H1 (cell line): Measurements from ENCODE around the gene PAX5. TPM values are rescaled to one million over a fixed set of nuclear protein-coding genes. Genes with fewer than 3 reads are reported as not detected.

Experiments
- CTCF ChIA-PET: fragments of 300-600 bp; sonication (Branson Sonifier 250); formaldehyde crosslinking; loops from one replicate; lab custom pipeline; 2021; ENCODE audit not compliant: partially characterized antibody; lab: Charles Lee
- POLR2A ChIA-PET: fragments of 300-600 bp; sonication (Branson Sonifier 250); formaldehyde crosslinking; loops from one replicate; lab custom pipeline; 2021; ENCODE audit warnings: inconsistent platforms; ENCODE audit not compliant: partially characterized antibody; lab: Charles Lee
- DNase-seq, 2 experiments: peaks; one replicate each; pipeline versions ENCODE4 v3.0.0 to v3.0.0-alpha.2; 2010 to 2022; ENCODE audit warnings: low spot score in 2 of 2, low read depth in 1 of 2, mixed read lengths in 1 of 2
- FAIRE-seq: peaks from 2 replicates; lab custom pipeline; 2011; peaks lifted over from hg19 to GRCh38; lab: Jason Lieb, UNC
- H2AFZ ChIP-seq: 2 replicates; pipeline ENCODE4 v1.8.1; 2012; ENCODE audit warnings: low read length, inconsistent platforms
- H2AK5ac ChIP-seq: 2 replicates; pipeline ENCODE4 v1.6.1; 2013; ENCODE audit warnings: low read depth, low read length
- H2BK120ac ChIP-seq: replicated peaks from 2 replicates; pipeline ENCODE3; 2013; ENCODE audit warnings: low read depth, low read length, inconsistent platforms
- H2BK12ac ChIP-seq: 2 replicates; pipeline ENCODE4 v1.6.1; 2013; ENCODE audit warnings: low read depth, low read length
- H2BK15ac ChIP-seq: 2 replicates; pipeline ENCODE4 v1.6.1; 2013; ENCODE audit warnings: low read length
- H2BK20ac ChIP-seq: 2 replicates; pipeline ENCODE4 v1.6.1; 2013; ENCODE audit warnings: low read length
- H2BK5ac ChIP-seq: 2 replicates; pipeline ENCODE4 v1.6.1; 2013; ENCODE audit warnings: low read depth, low read length
- H3K14ac ChIP-seq: 2 replicates; pipeline ENCODE4 v1.6.1; 2013; ENCODE audit warnings: inconsistent platforms; ENCODE audit not compliant: insufficient read length
- H3K18ac ChIP-seq: 2 replicates; pipeline ENCODE4 v1.6.1; 2013; ENCODE audit warnings: low read length; ENCODE audit errors: extremely low read depth
- H3K23ac ChIP-seq: 2 replicates; pipeline ENCODE4 v1.6.1; 2013; ENCODE audit warnings: inconsistent platforms; ENCODE audit not compliant: insufficient read length
- H3K23me2 ChIP-seq: 2 replicates; pipeline ENCODE4 v1.6.1; 2013; ENCODE audit warnings: low read depth, low read length
- H3K27ac ChIP-seq: 2 replicates; pipeline ENCODE4 v1.6.1; 2011; ENCODE audit warnings: low read depth, low read length, inconsistent platforms
- H3K27me3 ChIP-seq, 4 experiments: replicated peaks in 1 of 4; 1 replicate in 1 of 4; 2 replicates in 3 of 4; pipeline versions ENCODE4 v1.6.1 to v1.8.1; 2011 to 2013; ENCODE audit warnings: low read length in 3 of 4, mild to moderate bottlenecking in 3 of 4, inconsistent platforms in 2 of 4, mixed read lengths in 2 of 4, moderate library complexity in 1 of 4; ENCODE audit not compliant: control insufficient read depth in 3 of 4, insufficient read depth in 3 of 4; ENCODE audit errors: extremely low read depth in 1 of 4
- H3K36me3 ChIP-seq, 4 experiments: 2 replicates each; pipeline versions ENCODE4 v1.6.1 to v1.8.1; 2011 to 2013; ENCODE audit warnings: mild to moderate bottlenecking in 4 of 4, low read length in 3 of 4, moderate library complexity in 2 of 4, control low read depth in 1 of 4, inconsistent platforms in 1 of 4; ENCODE audit not compliant: insufficient read depth in 4 of 4, control insufficient read depth in 2 of 4
- H3K4ac ChIP-seq: replicated peaks from 2 replicates; pipeline ENCODE3; 2013; ENCODE audit warnings: low read length, low read depth, mixed read lengths, inconsistent platforms; ENCODE audit not compliant: insufficient read length
- H3K4me1 ChIP-seq, 4 experiments: replicated peaks in 1 of 4; 1 replicate in 1 of 4; 2 replicates in 3 of 4; pipeline versions ENCODE4 v1.6.1 to v1.8.1; 2011 to 2013; ENCODE audit warnings: low read length in 3 of 4, inconsistent platforms in 2 of 4, mixed read lengths in 1 of 4; ENCODE audit not compliant: insufficient read depth in 4 of 4, control insufficient read depth in 3 of 4
- H3K4me2 ChIP-seq, 2 experiments: 2 replicates each; pipeline versions ENCODE4 v1.6.1 to v1.8.1; 2011 to 2013; ENCODE audit warnings: low read depth in 2 of 2, low read length in 2 of 2, control low read depth in 1 of 2, inconsistent platforms in 1 of 2, mild to moderate bottlenecking in 1 of 2; ENCODE audit not compliant: insufficient read depth in 1 of 2
- H3K4me3 ChIP-seq, 4 experiments: fragments of 200-600, 300-600 bp in 1 of 4; sonication (generic), shearing (Covaris generic), sonication (Bioruptor Twin) in 1 of 4; 2 replicates each; pipeline versions ENCODE4 v1.5.1 to v1.8.1; 2011 to 2016; ENCODE audit warnings: low read length in 4 of 4, low read depth in 3 of 4, control low read depth in 2 of 4, inconsistent platforms in 2 of 4, mild to moderate bottlenecking in 2 of 4, mixed read lengths in 1 of 4, moderate library complexity in 1 of 4; ENCODE audit not compliant: insufficient read depth in 2 of 4; ENCODE audit errors: extremely low read depth in 1 of 4
- H3K56ac ChIP-seq: replicated peaks from 2 replicates; pipeline ENCODE3; 2013; ENCODE audit warnings: low read depth, mild to moderate bottlenecking, mixed read lengths, low read length, inconsistent platforms; ENCODE audit not compliant: insufficient read length
- H3K79me1 ChIP-seq: 2 replicates; pipeline ENCODE4 v1.6.1; 2013; ENCODE audit warnings: low read depth, low read length, control low read depth
- H3K79me2 ChIP-seq, 2 experiments: 2 replicates each; pipeline versions ENCODE4 v1.6.1 to v1.8.1; 2012 to 2013; ENCODE audit warnings: low read length in 2 of 2, mild to moderate bottlenecking in 2 of 2, inconsistent platforms in 1 of 2; ENCODE audit not compliant: insufficient read depth in 2 of 2, control insufficient read depth in 1 of 2
- H3K9ac ChIP-seq, 4 experiments: replicated peaks in 1 of 4; 1 replicate in 1 of 4; 2 replicates in 3 of 4; pipeline versions ENCODE4 v1.6.1 to v1.8.1; 2011 to 2013; ENCODE audit warnings: low read depth in 3 of 4, low read length in 3 of 4, control low read depth in 2 of 4, mild to moderate bottlenecking in 2 of 4, moderate library complexity in 2 of 4, inconsistent platforms in 1 of 4; ENCODE audit errors: extremely low read depth in 1 of 4
- H3K9me3 ChIP-seq, 2 experiments: 2 replicates each; pipeline versions ENCODE4 v1.6.1 to v1.8.1; 2012 to 2013; ENCODE audit warnings: mild to moderate bottlenecking in 2 of 2, moderate library complexity in 2 of 2, control low read depth in 1 of 2, inconsistent platforms in 1 of 2, low read depth in 1 of 2, low read length in 1 of 2, mixed read lengths in 1 of 2; ENCODE audit not compliant: insufficient read depth in 2 of 2
- H4K20me1 ChIP-seq, 2 experiments: replicated peaks in 1 of 2; 2 replicates each; pipeline versions ENCODE3 to v1.8.1; 2011 to 2013; ENCODE audit warnings: inconsistent platforms in 2 of 2, low read length in 2 of 2, mild to moderate bottlenecking in 1 of 2; ENCODE audit not compliant: insufficient read depth in 2 of 2, control insufficient read depth in 1 of 2
- H4K5ac ChIP-seq: 2 replicates; pipeline ENCODE4 v1.6.1; 2013; ENCODE audit warnings: low read length, low read depth, mixed read lengths, inconsistent platforms; ENCODE audit not compliant: insufficient read length
- H4K8ac ChIP-seq: 2 replicates; pipeline ENCODE4 v1.8.0; 2013; ENCODE audit warnings: mild to moderate bottlenecking, moderate library complexity, low read length, inconsistent platforms; ENCODE audit not compliant: insufficient read depth; ENCODE audit errors: extremely low read depth
- H4K91ac ChIP-seq: replicated peaks from 2 replicates; pipeline ENCODE3; 2013; ENCODE audit warnings: low read length, mixed read lengths, inconsistent platforms; ENCODE audit not compliant: insufficient read length
- ATF2 ChIP-seq: IDR thresholded peaks from 2 replicates; pipeline ENCODE4 v1.6.1; 2012; ENCODE audit warnings: low read length, inconsistent platforms
- HDAC2 ChIP-seq, 2 experiments: fragments of 300-600 bp in 1 of 2; sonication (generic) in 1 of 2; IDR thresholded peaks; 2 replicates each; pipeline ENCODE4 v1.6.1; 2011 to 2012; ENCODE audit warnings: low read depth in 2 of 2, low read length in 2 of 2, mild to moderate bottlenecking in 2 of 2, moderate library complexity in 2 of 2, borderline replicate concordance in 1 of 2, inconsistent platforms in 1 of 2
- NRF1 ChIP-seq: IDR thresholded peaks from 2 replicates; pipeline ENCODE4 v1.6.1; 2011; ENCODE audit warnings: mild to moderate bottlenecking, low read depth, low read length, improper control_type of control experiment
- RBBP5 ChIP-seq: IDR thresholded peaks from 2 replicates; pipeline ENCODE4 v1.7.1; 2012; ENCODE audit warnings: low read depth, mild to moderate bottlenecking, inconsistent platforms, low read length, moderate library complexity, borderline replicate concordance
- RNF2 ChIP-seq: fragments of 200-900, 300-1000 bp; sonication (generic); IDR thresholded peaks from 2 replicates; pipeline ENCODE4 v1.7.1; 2016; ENCODE audit warnings: borderline replicate concordance, low read depth, mild to moderate bottlenecking, antibody characterized with exemption, low read length; ENCODE audit not compliant: poor library complexity, severe bottlenecking; ENCODE audit errors: missing control alignments
- SIX5 ChIP-seq: IDR thresholded peaks from 2 replicates; pipeline ENCODE4 v1.6.1; 2011; ENCODE audit warnings: mild to moderate bottlenecking, low read depth, low read length
- SUZ12 ChIP-seq: fragments of 200-600 bp; sonication (generic); IDR thresholded peaks from 2 replicates; pipeline ENCODE4 v1.6.1; 2012; ENCODE audit warnings: mild to moderate bottlenecking, inconsistent platforms, low read length, moderate library complexity, mixed read lengths
- WGBS, 2 experiments: shearing (Covaris generic) in 1 of 2; methylation state at CpG; one replicate each; pipeline versions ENCODE4 v1.1.6 to v1.1.7; 2013 to 2015; ENCODE audit warnings: low lambda C conversion rate in 2 of 2, mixed read lengths in 2 of 2, inconsistent platforms in 1 of 2, low coverage in 1 of 2, missing lambda C conversion rate in 1 of 2; ENCODE audit not compliant: insufficient replicate concordance in 2 of 2, insufficient coverage in 1 of 2, insufficient read length in 1 of 2; ENCODE audit errors: extremely low coverage in 1 of 2, missing lambda C conversion rate in 1 of 2; 5-methylcytosine and 5-hydroxymethylcytosine counted together
- polyA plus RNA-seq, 7 experiments: library from polyadenylated mRNA; depleted of rRNA in 3 of 7; stranded (reverse) in 5 of 7; unstranded in 2 of 7; fragments of >200 nt in 5 of 7; fragments of 200-250 nt in 2 of 7; gene quantifications; 1 replicate in 5 of 7; 2 replicates in 1 of 7; 4 replicates in 1 of 7; pipeline versions ENCODE4 v1.2.1 to v1.2.3, GENCODE V29; 2011 to 2013; ENCODE audit warnings: missing spikeins in 2 of 7, mixed read lengths in 2 of 7
- total RNA-seq: library from RNA; stranded (reverse); fragmentation: NEBNext Ultra II Directional; extraction: Animal tissue kit (Norgen Biotek cat#: 25700); gene quantifications from 2 replicates; pipeline ENCODE4 v1.2.1, GENCODE V29; 2021

Gene PAX5
- total and polyA plus RNA-seq, 2 of the 8 experiments (the other 6 are each of a cell fraction or from before 2014, with no cell fraction given) = 0.29 to 0.43 TPM

- DNase-seq = peak in 1 of 2 experiments; percentile 83
- H3K4me3 ChIP-seq = peak overlapping the region; percentile 27 to 64 (median 38); a peak in 7 of 8 replicates
- no peak overlapping the region for H2AK5ac ChIP-seq
- H3K4me1 ChIP-seq = peaks cover 9 to 27% (median 15%) of the 10 kb centered on the region in 4 experiments
- no peak overlapping the region for H3K27ac ChIP-seq
- no peak overlapping the region for H3K56ac ChIP-seq
- ChIA-PET CTCF (interaction anchor here (0.5 to 2.5 kb wide), 13 partner anchors 8 to 315 kb away, joined by 3 to 8 read pairs (median 3); no protein-coding TSS in a partner anchor), POLR2A (interaction anchor here (1.0 to 2.0 kb wide), 4 partner anchors 9 to 42 kb away, joined by 3 to 7 read pairs (median 5); no protein-coding TSS in a partner anchor)
- H4K20me1 ChIP-seq = peaks cover 0 to 6% of the 10 kb centered on the region in 2 experiments
- H3K18ac ChIP-seq = peak overlapping the region; percentile 22; the same call in 1 of the 2 replicates
- no peak for FAIRE-seq
- H3K4ac ChIP-seq = no peak overlapping the region
- peak overlapping the region; percentile 45; the same call in 1 of the 2 replicates for H2AFZ ChIP-seq
- 1% methylated on average over 54 of the region's 63 CpGs; no CpG with 5 or more reads in 1 of the 2 experiments for WGBS, 2 experiments
- H3K23ac ChIP-seq = no peak overlapping the region
- H3K36me3 ChIP-seq = no peaks in the 10 kb centered on the region
- H2BK5ac ChIP-seq = peak overlapping the region; percentile 26; the same call in 1 of the 2 replicates
- peaks cover 50 to 74% (median 71%) of the 10 kb centered on the region in 4 experiments for H3K27me3 ChIP-seq
- H3K9me3 ChIP-seq = no peaks in the 10 kb centered on the region
- H3K4me2 ChIP-seq = peak overlapping the region; percentile 88
- H4K8ac ChIP-seq = no peak overlapping the region; the same call in 1 of the 2 replicates
- no peak overlapping the region for H3K14ac ChIP-seq
- H2BK12ac ChIP-seq = peak overlapping the region; percentile 35; the same call in 1 of the 2 replicates
- H2BK15ac ChIP-seq = no peak overlapping the region
- H3K79me2 ChIP-seq = no peaks in the 10 kb centered on the region
- H3K79me1 ChIP-seq = no peaks in the 10 kb centered on the region
- peak overlapping the region; percentile 67; the same call in 1 of the 2 replicates for H2BK20ac ChIP-seq
- peaks cover 26% of the 10 kb centered on the region for H3K23me2 ChIP-seq
- H3K9ac ChIP-seq = no peak overlapping the region
- H4K5ac ChIP-seq = no peak overlapping the region
- H2BK120ac ChIP-seq = no peak overlapping the region
- H4K91ac ChIP-seq = no peak overlapping the region
- TF ChIP-seq SUZ12 (peak; percentile 64; the same call in 1 of the 2 replicates), NRF1 (no peak), ATF2 (no peak), RNF2 (peak; percentile 72), RBBP5 (peak; percentile 31; the same call in 1 of the 2 replicates), SIX5 (no peak), HDAC2 (IDR thresholded peaks at IDR 0.05; ENCODE audit: borderline replicate concordance in 1 of 2, low read depth in 2 of 2, low read length in 2 of 2) (0 out of 4 replicates have a peak, but pooled peaks of 1 of the 2 experiments have one; percentile 36)
Observed at GRCh38 chr9:37037503-37038301, 3.6 kb upstream of the PAX5 start.
